Uterus (tissue), 4 donors: ENCODE results near the gene MBTPS1. TPM values are rescaled to one million over a fixed set of nuclear protein-coding genes. Genes with fewer than 3 reads are reported as not detected.

Experiments
- DNase-seq, 2 donors: peaks; one replicate each; pipeline ENCODE4 v3.0.0-alpha.2; 2019 to 2020
- H3K27ac ChIP-seq, 2 donors: fragments of 200-600 bp; sonication (generic); 1 replicate in 1 of 2; 2 replicates in 1 of 2; pipeline ENCODE4 v1.5.1; 2016 to 2018
- H3K27me3 ChIP-seq, 2 donors: fragments of 200-600 bp; sonication (generic); one replicate each; pipeline ENCODE4 v1.5.1; 2018 to 2019; ENCODE audit warnings: control low read depth in 1 of 2
- H3K36me3 ChIP-seq, 2 donors: fragments of 200-600 bp; sonication (generic); one replicate each; pipeline ENCODE4 v1.5.1; 2019; ENCODE audit warnings: control low read depth in 1 of 2
- H3K4me1 ChIP-seq, 2 donors: fragments of 200-600 bp; sonication (generic); one replicate each; pipeline ENCODE4 v1.5.1; 2018 to 2019; ENCODE audit warnings: control low read depth in 1 of 2
- H3K4me3 ChIP-seq, 2 donors: fragments of 200-600 bp; sonication (generic); 1 replicate in 1 of 2; 2 replicates in 1 of 2; pipeline ENCODE4 v1.5.1; 2018 to 2019; ENCODE audit warnings: mild to moderate bottlenecking in 1 of 2
- H3K9me3 ChIP-seq, 2 donors: fragments of 200-600 bp; sonication (generic); one replicate each; pipeline ENCODE4 v1.5.1; 2019; ENCODE audit warnings: control low read depth in 1 of 2
- CTCF ChIP-seq, 4 experiments: fragments of 200-600 bp in 2 of 4; fragments of 450-650 bp in 2 of 4; sonication (generic) in 2 of 4; IDR thresholded peaks; one replicate each; pipeline ENCODE4 v1.5.1; 2016 to 2019; ENCODE audit warnings: antibody characterized with exemption in 4 of 4, mild to moderate bottlenecking in 2 of 4, moderate library complexity in 1 of 4
- POLR2A ChIP-seq, 2 donors: fragments of 450-650 bp; IDR thresholded peaks; one replicate each; pipeline ENCODE4 v1.6.1; 2016; ENCODE audit warnings: antibody characterized with exemption in 2 of 2, mild to moderate bottlenecking in 1 of 2, moderate library complexity in 1 of 2
- intact Hi-C: fragments of 100-400 bp; cut with DNase I; formaldehyde crosslinking; loops from one replicate; pipeline ENCODE4 v1.15.1; 2023; ENCODE audit warnings: low total_unique reads
- total RNA-seq, 4 donors: library from RNA; depleted of rRNA in 3 of 4; stranded (reverse); fragments of >200 nt in 3 of 4; gene quantifications; one replicate each; pipeline versions ENCODE4 v1.1.0 to v1.2.4, GENCODE V29; 2014 to 2023
- donor health status: DM: yes; HTN: yes; CAD: no.

The MBTPS1 gene
- total RNA-seq, 4 donors from 2014 or later: 63.0 to 162 (median 112) TPM

GRCh38 chr16:84049403-84050060 is 67.2 kb downstream of the MBTPS1 start:
- intact Hi-C loops: no loop called here
- H3K36me3 ChIP-seq: no peaks in the 10 kb centered on the region
- DNase-seq: no peak
- H3K4me1 ChIP-seq: no peaks in the 10 kb centered on the region
- H3K27me3 ChIP-seq: no peaks in the 10 kb centered on the region
- TF ChIP-seq CTCF (IDR thresholded peaks at IDR 0.05): no peak
- no peak for TF ChIP-seq POLR2A (IDR thresholded peaks at IDR 0.05)
- no peak overlapping the region for H3K27ac ChIP-seq
- no peaks in the 10 kb centered on the region for H3K9me3 ChIP-seq
- no peak overlapping the region for H3K4me3 ChIP-seq

- intact Hi-C loops: no loop called here
- H3K4me1 ChIP-seq: no peaks in the 10 kb centered on the region
- H3K4me3 ChIP-seq: no peak overlapping the region
- TF ChIP-seq CTCF (IDR thresholded peaks at IDR 0.05): no peak
- TF ChIP-seq POLR2A (IDR thresholded peaks at IDR 0.05): no peak
- H3K9me3 ChIP-seq: no peaks in the 10 kb centered on the region
- H3K36me3 ChIP-seq: no peaks in the 10 kb centered on the region
- no peak overlapping the region for H3K27ac ChIP-seq
- DNase-seq: no peak
- H3K27me3 ChIP-seq: no peaks in the 10 kb centered on the region
Observed at GRCh38 chr16:84048871-84049270, 67.9 kb downstream of the MBTPS1 start.

- no peak for DNase-seq
- Histone ChIP-seq H3K4me1 (no peaks in the 10 kb centered on the region), H3K36me3 (no peaks in the 10 kb centered on the region), H3K27ac (no peak overlapping the region), H3K9me3 (no peaks in the 10 kb centered on the region), H3K27me3 (no peaks in the 10 kb centered on the region), H3K4me3 (no peak overlapping the region)
- intact Hi-C loops: no loop called here
- no peak for TF ChIP-seq CTCF (IDR thresholded peaks at IDR 0.05)
- TF ChIP-seq POLR2A (IDR thresholded peaks at IDR 0.05): no peak
Observed at GRCh38 chr16:84048270-84048669, 68.5 kb downstream of the MBTPS1 start.

DNA sequence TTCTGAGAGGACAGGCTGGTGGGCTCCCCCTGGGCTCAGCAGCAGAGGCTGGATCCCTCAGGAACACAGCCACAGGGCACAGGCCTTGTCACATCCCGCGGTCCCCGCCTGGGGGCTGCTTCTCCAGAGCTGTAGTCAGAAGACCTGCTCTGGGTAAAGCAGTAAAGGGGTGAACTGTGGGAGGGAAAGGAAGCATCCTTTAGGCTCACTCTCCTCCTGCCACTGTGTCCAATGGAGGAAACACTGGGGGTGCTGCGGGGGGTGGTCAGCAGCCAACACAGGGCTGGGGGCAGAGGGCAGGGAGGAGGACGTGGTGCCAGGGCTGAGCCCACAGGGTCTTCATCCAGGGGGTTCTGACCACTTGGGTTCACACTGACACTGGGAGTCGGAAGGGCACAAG is 69.1 kb downstream of the MBTPS1 start:
- Histone ChIP-seq H3K4me1 (no peaks in the 10 kb centered on the region), H3K4me3 (no peak overlapping the region), H3K36me3 (no peaks in the 10 kb centered on the region), H3K27me3 (no peaks in the 10 kb centered on the region), H3K9me3 (no peaks in the 10 kb centered on the region), H3K27ac (no peak overlapping the region)
- TF ChIP-seq CTCF (IDR thresholded peaks at IDR 0.05) (no peak), POLR2A (IDR thresholded peaks at IDR 0.05) (no peak)
- intact Hi-C loops: no loop called here
- no peak for DNase-seq

DNA sequence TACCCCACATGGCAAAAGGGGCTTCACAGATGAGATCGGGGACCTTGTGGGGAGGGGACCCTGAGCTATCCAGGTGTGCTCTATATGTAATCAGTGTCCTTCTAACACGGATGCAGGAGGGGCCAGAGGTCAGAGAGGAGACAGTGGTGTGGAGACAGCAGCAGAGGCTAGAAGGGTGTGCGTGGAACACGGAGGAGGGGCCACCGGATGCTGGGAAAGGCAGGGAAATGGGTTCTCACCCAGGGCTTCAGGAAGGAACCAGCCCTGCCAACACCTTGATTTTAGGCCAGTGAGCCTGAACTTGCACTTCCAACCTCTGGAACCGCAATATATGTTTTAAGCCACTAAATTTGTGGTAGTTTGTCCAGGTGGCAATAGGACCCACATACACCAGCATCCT is 69.5 kb downstream of the MBTPS1 start:
- H3K4me3 ChIP-seq: no peak overlapping the region
- no peaks in the 10 kb centered on the region for H3K36me3 ChIP-seq
- no peak for DNase-seq
- H3K9me3 ChIP-seq: no peaks in the 10 kb centered on the region
- H3K27me3 ChIP-seq: no peaks in the 10 kb centered on the region
- intact Hi-C loops: no loop called here
- H3K4me1 ChIP-seq: no peaks in the 10 kb centered on the region
- H3K27ac ChIP-seq: no peak overlapping the region
- TF ChIP-seq CTCF (IDR thresholded peaks at IDR 0.05): no peak
